ENCODE measurements around the gene PTPRN2.
"Not testable (repeated sequence)": the region's sequence is repeated elsewhere in the genome, so short reads cannot be mapped to it uniquely, and the experiment has no call there.

PTPRN2 gene

DNA sequence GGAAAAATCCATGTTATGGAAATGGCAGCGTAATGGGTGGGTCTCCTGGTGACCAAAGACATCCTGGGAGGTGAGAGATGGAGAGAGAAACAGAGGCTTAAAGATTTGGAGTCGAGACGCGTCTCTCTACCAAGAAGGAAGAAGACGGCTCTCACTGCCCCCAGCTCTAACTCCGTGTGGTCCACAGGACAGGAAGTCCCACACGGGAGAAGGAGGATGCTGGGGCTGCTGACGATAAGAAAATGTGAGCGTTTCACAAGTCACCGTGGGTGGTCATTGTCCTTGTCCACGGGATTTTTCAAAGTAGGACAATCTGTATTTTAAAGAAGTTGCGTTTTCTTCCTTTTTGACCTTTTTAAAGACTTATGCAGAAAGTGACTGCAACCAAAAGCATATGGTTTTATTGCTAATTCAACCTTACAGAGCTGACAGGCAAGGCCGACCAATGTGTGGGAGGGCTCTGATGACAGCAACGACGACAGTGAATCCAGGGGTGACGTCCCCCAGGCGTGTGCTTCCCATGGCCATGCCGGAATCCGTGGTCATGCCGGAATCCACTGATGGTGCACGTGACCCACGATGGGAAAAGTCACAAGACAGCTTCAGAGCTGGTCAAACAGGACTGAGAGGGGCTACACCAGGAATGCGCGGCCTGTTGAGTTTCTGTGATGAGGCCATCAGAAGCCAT, 341.2 kb downstream of the PTPRN2 start:
- no peak for DNase-seq

GRCh38 chr7:158245724-158246041, 341.9 kb downstream of the PTPRN2 start:
- no peak for DNase-seq

DNA sequence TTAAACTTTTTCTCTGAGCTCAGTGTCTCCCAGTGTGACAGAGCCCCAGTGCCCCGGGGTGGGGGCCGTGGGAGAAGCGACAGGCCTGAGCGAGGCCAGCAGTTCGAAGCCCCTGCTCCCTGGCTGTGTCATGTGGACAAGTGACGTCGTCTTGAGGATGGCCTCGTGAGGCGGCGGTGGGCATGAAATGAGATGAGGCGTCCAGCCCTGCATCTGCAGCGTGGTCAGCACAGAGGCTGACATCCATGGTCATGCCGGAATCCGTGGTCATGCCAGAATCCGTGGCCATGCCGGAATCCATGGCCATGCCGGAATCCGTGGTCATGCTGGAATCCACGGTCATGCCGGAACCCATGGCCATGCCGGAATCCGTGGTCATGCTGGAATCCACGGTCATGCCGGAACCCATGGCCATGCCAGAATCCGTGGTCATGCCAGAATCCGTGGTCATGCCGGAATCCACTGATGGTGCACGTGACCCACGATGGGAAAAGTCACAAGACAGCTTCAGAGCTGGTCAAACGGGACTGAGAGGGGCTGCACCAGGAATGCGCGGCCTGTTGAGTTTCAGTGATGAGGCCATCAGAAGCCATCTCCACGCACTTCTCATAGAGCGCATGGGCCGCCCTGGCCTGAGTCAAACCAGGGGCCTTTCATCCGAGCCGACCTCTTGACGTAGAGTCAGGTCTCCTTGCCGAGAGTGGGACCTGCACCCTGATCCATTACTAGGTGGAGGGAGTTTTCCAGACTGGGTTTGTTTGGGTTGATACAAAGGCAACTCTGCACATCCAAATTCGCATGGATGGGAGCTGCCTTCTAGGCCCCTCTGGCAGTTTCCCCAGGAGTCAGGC, 342.5 kb downstream of the PTPRN2 start:
- no peak for DNase-seq

- no peak for DNase-seq
These were observed 343.2 kb downstream of the PTPRN2 start for GRCh38 chr7:158244430-158244829.

DNA sequence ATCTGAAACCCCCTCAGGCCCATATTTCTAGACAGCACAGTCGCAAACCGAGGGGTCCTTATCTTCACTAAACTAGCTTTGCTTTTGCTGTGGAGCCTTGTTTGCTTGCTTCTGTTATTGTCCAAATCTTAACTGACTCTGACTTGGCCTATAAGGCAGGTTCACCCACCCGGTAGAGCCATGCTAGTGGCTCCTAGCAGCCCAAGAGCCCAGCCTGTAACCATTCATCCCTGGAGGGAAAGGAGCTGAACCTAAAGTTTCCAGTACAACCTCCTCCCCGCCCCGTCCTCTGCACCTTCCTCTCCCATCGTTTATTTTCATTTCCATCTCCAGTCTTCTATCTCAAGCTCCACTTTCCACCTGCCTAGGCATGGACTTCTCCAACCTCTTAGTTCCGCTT, 345.7 kb downstream of the PTPRN2 start:
- DNase-seq: no peak

DNA sequence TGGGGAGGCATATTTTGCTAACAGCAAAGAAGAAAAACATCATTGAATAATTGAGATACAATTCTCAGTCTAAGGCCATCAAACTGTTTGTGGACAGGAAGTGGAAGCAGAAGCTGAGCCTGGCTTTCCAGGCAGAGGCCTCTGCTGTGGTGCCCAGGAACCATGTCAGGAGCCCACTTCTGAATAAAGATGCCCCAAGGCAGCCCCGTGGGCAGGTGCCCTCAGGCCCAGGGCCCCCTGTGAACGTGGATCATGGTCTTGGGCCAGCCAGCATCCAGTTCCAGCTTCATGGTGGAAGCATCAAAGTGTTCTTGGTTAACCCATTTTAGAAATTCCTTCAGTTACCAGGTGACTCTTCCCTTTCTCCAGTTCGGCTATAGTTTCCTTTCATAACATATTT, 346.8 kb downstream of the PTPRN2 start:
- no peak for DNase-seq

DNA sequence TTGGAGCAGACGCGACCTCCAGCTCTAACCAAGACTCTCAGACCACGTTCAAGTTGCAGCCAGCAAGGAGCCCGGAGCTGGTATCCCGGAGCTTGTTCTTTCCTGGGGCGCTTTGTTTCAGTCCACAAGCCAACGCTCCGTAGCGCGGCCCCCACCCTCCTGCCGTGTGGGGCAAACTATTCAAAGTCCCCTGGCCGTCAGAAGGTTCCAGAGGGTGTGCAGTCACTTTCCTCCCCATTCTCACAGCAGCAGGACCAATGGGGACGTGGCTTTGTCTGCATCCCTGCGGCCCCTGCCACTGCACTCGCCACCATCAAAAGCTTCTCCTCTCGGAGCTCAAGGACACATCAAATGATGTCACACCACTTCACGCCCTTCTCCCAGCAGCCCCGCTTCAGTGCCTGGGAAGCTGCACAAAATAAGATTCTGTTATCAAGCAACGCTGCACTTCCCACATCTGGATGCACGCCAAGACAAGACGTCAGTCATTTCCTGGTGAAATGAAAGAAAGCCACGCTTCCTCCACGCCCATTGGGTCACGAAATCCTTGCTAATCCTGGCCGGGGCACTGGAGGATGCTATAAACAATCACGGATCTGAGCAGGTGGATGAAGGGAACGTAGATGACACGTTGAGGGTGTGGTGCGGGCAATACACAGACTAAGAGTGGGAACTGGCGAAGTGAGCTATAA, 348.2 kb downstream of the PTPRN2 start:
- no peak for DNase-seq

DNA sequence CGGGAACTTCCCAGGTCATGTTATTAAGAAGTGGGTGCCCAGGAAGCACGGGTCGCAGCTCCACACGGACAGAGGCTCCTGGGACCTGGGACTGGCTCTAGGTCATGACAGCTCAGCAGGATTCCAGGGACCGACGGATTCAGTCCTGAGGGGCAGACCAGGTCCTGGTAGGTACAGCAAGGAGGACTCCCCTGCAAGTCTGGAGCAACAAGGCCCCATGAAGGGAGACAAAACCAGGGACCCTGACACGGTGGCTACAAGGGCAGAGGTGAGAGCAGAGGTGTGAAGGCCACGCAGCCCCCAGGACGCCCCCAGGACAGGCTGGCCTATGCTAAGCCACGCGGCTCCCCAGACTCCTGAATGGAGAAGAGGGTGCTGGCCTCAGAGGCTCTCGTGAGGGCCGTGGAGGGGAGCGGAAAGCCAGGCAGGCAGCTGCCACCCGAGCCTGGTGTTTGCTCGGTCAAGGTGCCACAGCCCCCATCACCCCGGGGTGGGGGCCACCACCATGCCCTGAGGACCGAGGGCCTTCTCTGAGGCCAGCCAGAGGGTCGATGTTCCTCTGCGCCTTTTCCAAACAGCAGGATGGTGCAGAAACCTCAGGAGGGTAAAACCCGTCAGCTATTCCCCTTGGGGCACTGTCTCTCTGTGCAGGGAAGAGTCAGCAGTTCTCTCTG, 348.9 kb downstream of the PTPRN2 start:
- DNase-seq: no peak

GRCh38 chr7:158237672-158238335, 349.8 kb downstream of the PTPRN2 start:
- no peak for DNase-seq

DNA sequence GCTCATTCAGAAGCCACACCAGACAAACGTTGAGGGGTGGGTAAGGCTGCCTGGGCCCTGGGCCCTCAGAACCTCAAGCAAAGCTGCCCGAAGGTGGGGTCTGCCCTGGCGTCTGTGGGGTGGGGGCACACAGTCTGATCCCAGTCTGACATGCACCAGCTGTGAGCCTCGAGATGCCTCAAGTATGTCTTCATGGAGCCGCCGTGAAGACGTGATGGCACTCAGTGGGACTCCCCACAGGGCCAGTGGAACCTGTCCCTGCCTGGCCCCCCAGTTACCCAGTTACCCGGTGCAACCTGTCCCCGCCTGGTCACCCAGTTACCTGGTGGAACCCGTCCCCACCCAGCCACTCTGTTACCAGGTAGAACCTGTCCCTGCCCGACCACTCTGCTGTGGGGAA, 351.2 kb downstream of the PTPRN2 start:
- DNase-seq: no peak

- DNase-seq: no peak
These were observed 351.8 kb downstream of the PTPRN2 start for GRCh38 chr7:158235862-158236261.

GRCh38 chr7:158229945-158230344, 357.7 kb downstream of the PTPRN2 start:
- DNase-seq: no peak

DNA sequence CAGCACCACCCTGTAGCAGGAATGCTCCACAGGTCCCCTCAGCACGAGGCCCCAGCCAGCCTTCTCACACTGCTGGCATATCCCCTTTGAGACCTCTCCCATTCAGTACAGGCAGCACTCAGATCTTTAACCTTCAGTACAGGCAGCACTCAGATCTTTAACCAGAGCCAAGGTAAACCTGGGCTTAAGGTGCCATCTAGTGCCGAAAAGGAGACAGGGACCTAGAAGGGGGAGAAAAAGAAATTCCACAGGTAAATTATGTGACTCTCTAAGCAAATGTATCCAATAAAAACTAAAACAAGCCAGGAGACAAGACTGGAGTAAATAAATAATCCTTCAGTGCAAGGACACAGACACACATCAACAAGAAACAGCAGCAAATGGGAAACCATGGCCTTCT, 358.6 kb downstream of the PTPRN2 start:
- no peak for DNase-seq

GRCh38 chr7:158228131-158228530, 359.5 kb downstream of the PTPRN2 start:
- no peak for DNase-seq

GRCh38 chr7:158227258-158227984, 360.2 kb downstream of the PTPRN2 start:
- DNase-seq: no peak

- no peak for DNase-seq
These were observed 371.4 kb downstream of the PTPRN2 start for GRCh38 chr7:158216198-158216597.

- DNase-seq: no peak
These were observed 378.2 kb downstream of the PTPRN2 start for GRCh38 chr7:158209435-158209834.

DNA sequence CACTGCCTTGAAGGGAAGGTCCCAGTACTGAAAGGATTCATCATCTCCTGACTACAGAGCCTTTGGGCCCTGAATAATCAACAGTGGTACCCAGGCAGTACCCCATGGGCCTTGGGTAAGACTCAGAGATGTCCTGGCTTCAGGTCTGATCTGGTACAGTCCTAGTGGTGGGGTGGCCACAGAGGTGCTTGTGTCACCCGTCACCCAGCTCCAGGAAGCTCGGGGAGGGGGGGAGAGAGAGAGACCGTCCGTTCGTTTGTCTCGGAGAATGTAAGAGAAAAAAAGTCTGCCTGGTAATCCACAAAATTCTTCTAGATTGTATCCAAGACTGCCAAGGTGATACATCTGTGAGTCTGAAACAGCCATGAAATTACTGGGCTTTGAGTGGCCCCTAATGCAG, 381.3 kb downstream of the PTPRN2 start:
- no peak for DNase-seq

GRCh38 chr7:158204453-158204852, 383.2 kb downstream of the PTPRN2 start:
- DNase-seq: no peak

- not testable (repeated sequence) for DNase-seq
These were observed 383.7 kb downstream of the PTPRN2 start for GRCh38 chr7:158203948-158204347.

DNA sequence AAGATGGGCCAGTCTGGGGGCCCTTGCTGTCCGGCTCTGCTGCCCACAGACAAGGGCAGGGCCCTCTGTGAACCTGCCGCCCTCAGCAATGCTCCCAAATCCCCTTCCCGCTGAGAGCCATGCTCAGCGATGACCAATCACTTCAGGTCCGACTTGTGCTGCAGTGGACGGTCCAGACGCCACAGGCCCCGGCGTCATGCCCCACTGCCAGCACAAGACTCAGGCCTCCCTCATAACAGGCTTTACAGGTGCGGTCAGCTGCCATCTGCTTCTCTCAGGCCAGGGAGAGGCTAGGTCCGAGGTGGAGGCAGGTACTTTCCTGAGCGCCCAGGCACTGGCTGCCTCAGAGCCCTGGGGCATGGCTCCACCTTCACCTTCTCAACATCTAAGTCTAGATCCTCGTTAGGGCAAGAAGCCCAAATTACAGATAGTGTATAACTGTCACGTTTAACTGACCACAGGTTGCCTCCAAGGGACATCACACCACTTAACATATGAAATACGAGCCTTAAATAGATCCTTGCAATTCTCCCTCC, 393.2 kb downstream of the PTPRN2 start:
- no peak for DNase-seq

- no peak for DNase-seq
These were observed 394.2 kb downstream of the PTPRN2 start for GRCh38 chr7:158193446-158193845.
